ENCODE results near the gene PLD3.

GRCh38 chr19:40413291-40413845 is 64.9 kb downstream of the PLD3 start, which contains the start of gene PRX:
- TF ChIP-seq, protein P1, sequence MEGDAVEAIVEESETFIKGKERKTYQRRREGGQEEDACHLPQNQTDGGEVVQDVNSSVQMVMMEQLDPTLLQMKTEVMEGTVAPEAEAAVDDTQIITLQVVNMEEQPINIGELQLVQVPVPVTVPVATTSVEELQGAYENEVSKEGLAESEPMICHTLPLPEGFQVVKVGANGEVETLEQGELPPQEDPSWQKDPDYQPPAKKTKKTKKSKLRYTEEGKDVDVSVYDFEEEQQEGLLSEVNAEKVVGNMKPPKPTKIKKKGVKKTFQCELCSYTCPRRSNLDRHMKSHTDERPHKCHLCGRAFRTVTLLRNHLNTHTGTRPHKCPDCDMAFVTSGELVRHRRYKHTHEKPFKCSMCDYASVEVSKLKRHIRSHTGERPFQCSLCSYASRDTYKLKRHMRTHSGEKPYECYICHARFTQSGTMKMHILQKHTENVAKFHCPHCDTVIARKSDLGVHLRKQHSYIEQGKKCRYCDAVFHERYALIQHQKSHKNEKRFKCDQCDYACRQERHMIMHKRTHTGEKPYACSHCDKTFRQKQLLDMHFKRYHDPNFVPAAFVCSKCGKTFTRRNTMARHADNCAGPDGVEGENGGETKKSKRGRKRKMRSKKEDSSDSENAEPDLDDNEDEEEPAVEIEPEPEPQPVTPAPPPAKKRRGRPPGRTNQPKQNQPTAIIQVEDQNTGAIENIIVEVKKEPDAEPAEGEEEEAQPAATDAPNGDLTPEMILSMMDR (IDR thresholded peaks at IDR 0.05): no peak
- TF ChIP-seq POLR2A (IDR thresholded peaks at IDR 0.05): no peak
